ENCODE data around the gene LAIR2. TPM values are rescaled to one million over a fixed set of nuclear protein-coding genes. Genes with fewer than 3 reads are reported as not detected.
A peak's percentile ranks its signal among the peaks of the same experiment; 100 is the strongest.

Gene LAIR2
- total RNA-seq, 6 experiments from 2014 or later: not detected

DNA sequence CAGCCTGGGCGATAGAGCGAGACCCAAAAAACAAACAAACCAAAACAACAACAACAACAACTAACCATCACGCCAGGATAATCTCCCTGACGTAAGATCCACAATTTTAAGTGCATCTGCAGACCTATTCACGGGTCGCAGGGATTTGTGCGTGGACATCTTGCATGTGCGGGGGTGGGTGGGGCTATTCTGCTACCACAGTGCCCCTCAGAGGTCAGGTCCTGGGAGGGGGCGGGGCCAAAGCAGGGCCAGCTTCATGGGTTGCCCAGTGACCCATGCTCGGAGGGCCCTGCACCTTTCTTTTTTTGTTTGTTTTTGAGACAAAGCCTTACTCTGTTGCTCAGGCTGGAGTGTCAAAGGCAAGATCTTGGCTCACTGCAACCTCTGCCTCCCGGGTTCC, 26.9 kb upstream of the LAIR2 start:
- no peak overlapping the region for H3K4me3 Mint-ChIP-seq
- 0 out of 2 replicates have a peak, but pooled peaks cover under 1% of the 10 kb centered on the region for H3K36me3 Mint-ChIP-seq (ENCODE audit: low read depth)
- no peak overlapping the region for H3K27ac Mint-ChIP-seq
- TF ChIP-seq, protein P1, sequence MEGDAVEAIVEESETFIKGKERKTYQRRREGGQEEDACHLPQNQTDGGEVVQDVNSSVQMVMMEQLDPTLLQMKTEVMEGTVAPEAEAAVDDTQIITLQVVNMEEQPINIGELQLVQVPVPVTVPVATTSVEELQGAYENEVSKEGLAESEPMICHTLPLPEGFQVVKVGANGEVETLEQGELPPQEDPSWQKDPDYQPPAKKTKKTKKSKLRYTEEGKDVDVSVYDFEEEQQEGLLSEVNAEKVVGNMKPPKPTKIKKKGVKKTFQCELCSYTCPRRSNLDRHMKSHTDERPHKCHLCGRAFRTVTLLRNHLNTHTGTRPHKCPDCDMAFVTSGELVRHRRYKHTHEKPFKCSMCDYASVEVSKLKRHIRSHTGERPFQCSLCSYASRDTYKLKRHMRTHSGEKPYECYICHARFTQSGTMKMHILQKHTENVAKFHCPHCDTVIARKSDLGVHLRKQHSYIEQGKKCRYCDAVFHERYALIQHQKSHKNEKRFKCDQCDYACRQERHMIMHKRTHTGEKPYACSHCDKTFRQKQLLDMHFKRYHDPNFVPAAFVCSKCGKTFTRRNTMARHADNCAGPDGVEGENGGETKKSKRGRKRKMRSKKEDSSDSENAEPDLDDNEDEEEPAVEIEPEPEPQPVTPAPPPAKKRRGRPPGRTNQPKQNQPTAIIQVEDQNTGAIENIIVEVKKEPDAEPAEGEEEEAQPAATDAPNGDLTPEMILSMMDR (IDR thresholded peaks at IDR 0.05): no peak
- peaks cover 6% of the 10 kb centered on the region; the same call in 1 of the 2 replicates for H3K27me3 Mint-ChIP-seq (ENCODE audit: insufficient read depth)
- peaks cover 14% of the 10 kb centered on the region for H3K4me1 Mint-ChIP-seq (ENCODE audit: low read depth)
- no peaks in the 10 kb centered on the region for H3K9me3 Mint-ChIP-seq
- DNase-seq: no peak

DNA sequence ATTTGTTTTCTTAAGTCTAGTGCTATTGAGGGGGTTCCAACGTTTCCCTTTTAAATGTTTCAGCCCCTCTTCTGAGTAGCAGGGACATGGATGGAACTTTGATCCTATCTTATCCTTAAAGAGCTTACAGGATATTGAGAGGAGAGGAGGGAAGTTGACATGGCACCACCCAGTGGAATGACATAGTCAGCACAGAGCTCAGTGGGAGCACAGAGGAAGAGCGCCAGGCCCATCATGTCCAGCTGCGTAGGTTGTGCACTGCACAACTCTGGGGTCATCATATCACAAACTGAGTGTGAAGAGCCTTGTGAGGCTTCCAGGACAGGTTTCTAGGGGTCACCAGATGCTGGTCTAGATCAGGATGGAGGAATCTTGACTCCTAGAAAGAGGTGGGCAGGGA, 25.0 kb upstream of the LAIR2 start:
- no peak for DNase-seq
- H3K27ac Mint-ChIP-seq: no peak overlapping the region
- H3K4me1 Mint-ChIP-seq (ENCODE audit: low read depth): peaks cover 12% of the 10 kb centered on the region
- H3K9me3 Mint-ChIP-seq: no peaks in the 10 kb centered on the region
- H3K4me3 Mint-ChIP-seq: no peak overlapping the region
- TF ChIP-seq, protein P1 (IDR thresholded peaks at IDR 0.05): peak; percentile 48; the same call in 1 of the 2 replicates
- peaks cover 6% of the 10 kb centered on the region; the same call in 1 of the 2 replicates for H3K27me3 Mint-ChIP-seq (ENCODE audit: insufficient read depth)
- no peaks in the 10 kb centered on the region for H3K36me3 Mint-ChIP-seq (ENCODE audit: low read depth)

DNA sequence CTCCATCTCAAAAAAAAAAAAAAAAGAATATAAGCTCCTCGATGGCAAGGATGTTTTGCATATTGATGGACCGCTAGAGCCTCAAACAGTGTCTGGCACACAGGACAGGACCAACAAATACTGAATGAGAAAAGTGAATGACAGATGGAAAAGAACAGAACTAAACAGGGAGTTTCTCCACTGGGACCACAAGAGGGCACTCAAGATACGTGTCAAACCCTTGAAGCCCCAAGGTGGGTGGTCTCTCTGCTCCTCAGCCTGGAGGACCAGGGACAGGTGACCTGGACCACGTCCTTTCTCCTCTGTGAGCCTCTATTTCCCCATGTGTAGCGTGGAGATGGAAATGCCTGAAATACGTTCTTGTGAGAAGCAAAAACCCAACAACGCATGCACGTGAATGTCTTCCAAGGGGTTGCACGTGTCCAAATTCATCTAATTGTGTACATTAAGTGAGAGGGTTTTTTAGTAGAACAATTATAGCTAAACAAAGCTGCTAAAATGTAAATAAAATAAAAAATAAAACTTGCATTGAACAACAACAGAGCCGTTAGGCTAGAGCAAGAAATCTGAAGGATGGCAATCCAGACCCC, 23.9 kb upstream of the LAIR2 start:
- Mint-ChIP-seq H3K4me3 (no peak overlapping the region), H3K4me1 (ENCODE audit: low read depth) (peaks cover 4% of the 10 kb centered on the region), H3K36me3 (ENCODE audit: low read depth) (no peaks in the 10 kb centered on the region), H3K27me3 (ENCODE audit: insufficient read depth) (peaks cover 6% of the 10 kb centered on the region; the same call in 1 of the 2 replicates), H3K9me3 (no peaks in the 10 kb centered on the region), H3K27ac (no peak overlapping the region)
- TF ChIP-seq, protein P1 (IDR thresholded peaks at IDR 0.05): peak; percentile 78
- DNase-seq: no peak

DNA sequence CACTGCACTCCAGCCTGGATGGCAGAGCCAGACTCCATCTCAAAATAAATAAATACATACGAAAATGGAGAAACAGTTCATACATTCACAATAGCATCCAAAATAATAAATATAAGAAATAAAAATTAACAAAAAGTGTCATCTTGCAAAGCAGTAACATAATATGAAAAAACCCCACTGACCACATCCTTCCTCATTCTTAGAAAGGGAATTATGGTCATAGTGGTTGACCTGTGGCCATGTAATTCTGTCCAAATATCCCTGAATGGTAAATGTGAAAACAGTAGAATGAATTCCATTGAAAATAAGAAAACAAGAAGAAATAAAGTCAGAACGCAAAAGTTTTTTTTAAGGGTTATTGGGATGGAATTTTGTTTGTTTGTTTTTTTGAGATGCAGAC, 22.6 kb upstream of the LAIR2 start:
- Mint-ChIP-seq H3K27me3 (ENCODE audit: insufficient read depth) (peaks cover 10% of the 10 kb centered on the region), H3K4me1 (ENCODE audit: low read depth) (no peaks in the 10 kb centered on the region; the same call in 1 of the 2 replicates), H3K4me3 (no peak overlapping the region), H3K9me3 (no peaks in the 10 kb centered on the region), H3K27ac (no peak overlapping the region), H3K36me3 (ENCODE audit: low read depth) (no peaks in the 10 kb centered on the region)
- no peak for DNase-seq
- TF ChIP-seq, protein P1 (IDR thresholded peaks at IDR 0.05): no peak

DNA sequence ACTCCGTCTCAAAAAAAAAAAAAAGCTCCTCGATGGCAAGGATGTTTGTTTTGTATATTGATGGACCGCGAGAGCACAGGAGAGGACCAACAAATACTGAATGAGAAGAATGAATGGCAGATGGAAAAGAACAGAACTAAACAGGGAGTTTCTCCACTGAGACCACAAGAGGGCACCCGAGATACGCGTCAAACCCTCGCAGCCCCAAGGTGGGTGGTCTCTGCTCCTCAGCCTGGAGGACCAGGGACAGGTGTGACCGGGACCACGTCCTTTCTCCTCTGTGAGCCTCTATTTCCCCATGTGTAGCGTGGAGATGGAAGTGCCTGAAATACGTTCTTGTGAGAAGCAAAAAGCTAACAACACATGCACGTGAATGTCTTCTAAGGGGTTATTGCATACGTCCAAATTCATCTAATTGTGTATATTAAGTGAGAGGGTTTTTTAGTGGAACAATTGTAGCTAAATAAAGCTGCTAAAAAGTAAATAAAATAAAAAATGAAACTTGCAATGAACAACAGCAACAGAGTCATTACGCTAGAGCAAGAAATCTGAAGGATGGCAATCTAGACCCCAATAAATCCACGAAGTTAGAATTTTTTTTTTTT, 21.2 kb upstream of the LAIR2 start:
- TF ChIP-seq, protein P1 (IDR thresholded peaks at IDR 0.05): peak; percentile 82
- no peaks in the 10 kb centered on the region for H3K36me3 Mint-ChIP-seq (ENCODE audit: low read depth)
- H3K4me1 Mint-ChIP-seq (ENCODE audit: low read depth): no peaks in the 10 kb centered on the region; the same call in 1 of the 2 replicates
- H3K27ac Mint-ChIP-seq: no peak overlapping the region
- DNase-seq: no peak
- no peaks in the 10 kb centered on the region for H3K9me3 Mint-ChIP-seq
- H3K4me3 Mint-ChIP-seq: no peak overlapping the region
- H3K27me3 Mint-ChIP-seq (ENCODE audit: insufficient read depth): peaks cover 13% of the 10 kb centered on the region
